Fibroblast of lung (primary cell): ENCODE results near the gene HEG1. TPM values are rescaled to one million over a fixed set of nuclear protein-coding genes. Genes with fewer than 3 reads are reported as not detected.
A peak's percentile ranks its signal among the peaks of the same experiment; 100 is the strongest.

Experiments used
- DNase-seq, 2 donors: peaks; one replicate each; pipeline versions ENCODE4 v3.0.0 to v3.0.0-alpha.2; 2010; ENCODE audit warnings: low read depth in 2 of 2
- H2AFZ ChIP-seq: 2 replicates; pipeline ENCODE4 v1.5.1; 2012; ENCODE audit warnings: low read length, control low read depth, inconsistent platforms
- H3K27ac ChIP-seq: 2 replicates; pipeline ENCODE4 v1.5.1; 2011; ENCODE audit warnings: low read length, control low read depth; ENCODE audit not compliant: insufficient read depth
- H3K27me3 ChIP-seq: 2 replicates; pipeline ENCODE4 v1.5.1; 2011; ENCODE audit warnings: mild to moderate bottlenecking, low read length; ENCODE audit not compliant: control insufficient read depth, insufficient read depth
- H3K36me3 ChIP-seq: 2 replicates; pipeline ENCODE4 v1.5.1; 2011; ENCODE audit warnings: low read length; ENCODE audit not compliant: control insufficient read depth, insufficient read depth
- H3K4me1 ChIP-seq: 2 replicates; pipeline ENCODE4 v1.5.1; 2011; ENCODE audit warnings: low read length; ENCODE audit not compliant: control insufficient read depth, insufficient read depth; ENCODE audit errors: extremely low read depth
- H3K4me2 ChIP-seq: 2 replicates; pipeline ENCODE4 v1.5.1; 2011; ENCODE audit warnings: low read length, control low read depth; ENCODE audit not compliant: insufficient read depth; ENCODE audit errors: extremely low read depth
- H3K4me3 ChIP-seq, 4 experiments: fragments of 200-600 bp in 1 of 4; sonication (generic) in 1 of 4; replicated peaks in 1 of 4; 2 replicates each; pipeline ENCODE4 v1.5.1; 2011 to 2016; ENCODE audit warnings: low read length in 4 of 4, low read depth in 3 of 4, mild to moderate bottlenecking in 3 of 4, control low read depth in 2 of 4, inconsistent platforms in 1 of 4, mixed read lengths in 1 of 4; ENCODE audit not compliant: insufficient read depth in 1 of 4; ENCODE audit errors: control extremely low read depth in 1 of 4
- H3K79me2 ChIP-seq: 2 replicates; pipeline ENCODE4 v1.5.1; 2012; ENCODE audit warnings: mild to moderate bottlenecking, low read length, inconsistent platforms; ENCODE audit not compliant: control insufficient read depth, insufficient read depth
- H3K9ac ChIP-seq: 2 replicates; pipeline ENCODE4 v1.5.1; 2011; ENCODE audit warnings: mild to moderate bottlenecking, low read length, control low read depth; ENCODE audit not compliant: insufficient read depth
- H3K9me3 ChIP-seq: 2 replicates; pipeline ENCODE4 v1.5.1; 2012; ENCODE audit warnings: low read depth, low read length; ENCODE audit not compliant: control insufficient read depth, insufficient read depth
- H4K20me1 ChIP-seq: 2 replicates; pipeline ENCODE4 v1.5.1; 2011; ENCODE audit warnings: low read length; ENCODE audit not compliant: control insufficient read depth, insufficient read depth; ENCODE audit errors: extremely low read depth
- EZH2 ChIP-seq: IDR thresholded peaks from 2 replicates; pipeline ENCODE4 v1.5.1; 2012; ENCODE audit warnings: low read length, control low read depth, mild to moderate bottlenecking; ENCODE audit errors: missing control alignments
- polyA plus RNA-seq, 2 donors: library from polyadenylated mRNA; depleted of rRNA in 1 of 2; stranded (reverse) in 1 of 2; unstranded in 1 of 2; fragments of >200 nt; gene quantifications; 2 replicates each; pipeline ENCODE4 v1.2.1, GENCODE V29; 2011 to 2012; ENCODE audit warnings: missing spikeins in 1 of 2
- total RNA-seq: library from RNA; depleted of rRNA; stranded (reverse); fragments of >200 nt; gene quantifications from 2 replicates; pipeline ENCODE4 v1.2.1, GENCODE V29; 2014
- TF ChIP-seq, protein P1 (sequence below), 2 donors: IDR thresholded peaks in 1 of 2; conservative IDR thresholded peaks in 1 of 2; 1 replicate in 1 of 2; 2 replicates in 1 of 2; pipeline ENCODE4 v1.5.1; 2011 to 2012; ENCODE audit warnings: low read length in 2 of 2, control low read depth in 1 of 2, inconsistent platforms in 1 of 2, low read depth in 1 of 2, mild to moderate bottlenecking in 1 of 2

Gene HEG1
- total and polyA plus RNA-seq, 2 donors (not counting 1 experiment from before 2014, with no cell fraction given) = 137 to 305 TPM

GRCh38 chr3:125059488-125060245 lies 3.9 kb upstream of the HEG1 start:
- Histone ChIP-seq H3K4me1 (peaks cover 31% of the 10 kb centered on the region), H3K79me2 (peaks cover 7% of the 10 kb centered on the region)
- DNase-seq = peak in 1 of 2 donors; percentile 50

DNA sequence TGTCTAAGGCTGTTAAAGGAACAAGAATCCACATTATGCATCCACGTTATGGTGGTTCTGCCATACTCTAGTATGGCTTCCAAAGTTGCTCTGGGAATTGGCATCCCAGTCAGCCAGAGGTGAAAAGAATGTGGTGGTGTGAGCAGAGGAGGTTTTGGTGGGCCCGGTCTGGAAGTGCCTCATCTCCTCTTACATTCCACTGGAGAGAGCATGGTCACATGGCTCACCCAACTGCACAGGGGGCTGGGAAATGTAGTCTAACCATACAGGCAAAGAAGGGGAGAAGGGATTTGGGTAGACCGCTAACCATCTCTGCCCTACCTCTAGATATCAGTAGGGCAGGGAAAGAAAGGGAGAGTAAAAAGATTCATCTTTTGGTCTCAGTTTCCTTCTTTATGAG lies 3.2 kb upstream of the HEG1 start:
- Histone ChIP-seq H4K20me1 (no peaks in the 10 kb centered on the region), H3K36me3 (no peaks in the 10 kb centered on the region), H3K79me2 (peaks cover 14% of the 10 kb centered on the region), H2AFZ (no peak overlapping the region), H3K4me1 (peaks cover 31% of the 10 kb centered on the region), H3K9me3 (no peaks in the 10 kb centered on the region), H3K4me2 (no peak overlapping the region), H3K9ac (no peak overlapping the region), H3K4me3 (no peak overlapping the region), H3K27me3 (no peaks in the 10 kb centered on the region), H3K27ac (no peak overlapping the region)
- DNase-seq = no peak
- TF ChIP-seq EZH2 = no peak
- TF ChIP-seq, protein P1, sequence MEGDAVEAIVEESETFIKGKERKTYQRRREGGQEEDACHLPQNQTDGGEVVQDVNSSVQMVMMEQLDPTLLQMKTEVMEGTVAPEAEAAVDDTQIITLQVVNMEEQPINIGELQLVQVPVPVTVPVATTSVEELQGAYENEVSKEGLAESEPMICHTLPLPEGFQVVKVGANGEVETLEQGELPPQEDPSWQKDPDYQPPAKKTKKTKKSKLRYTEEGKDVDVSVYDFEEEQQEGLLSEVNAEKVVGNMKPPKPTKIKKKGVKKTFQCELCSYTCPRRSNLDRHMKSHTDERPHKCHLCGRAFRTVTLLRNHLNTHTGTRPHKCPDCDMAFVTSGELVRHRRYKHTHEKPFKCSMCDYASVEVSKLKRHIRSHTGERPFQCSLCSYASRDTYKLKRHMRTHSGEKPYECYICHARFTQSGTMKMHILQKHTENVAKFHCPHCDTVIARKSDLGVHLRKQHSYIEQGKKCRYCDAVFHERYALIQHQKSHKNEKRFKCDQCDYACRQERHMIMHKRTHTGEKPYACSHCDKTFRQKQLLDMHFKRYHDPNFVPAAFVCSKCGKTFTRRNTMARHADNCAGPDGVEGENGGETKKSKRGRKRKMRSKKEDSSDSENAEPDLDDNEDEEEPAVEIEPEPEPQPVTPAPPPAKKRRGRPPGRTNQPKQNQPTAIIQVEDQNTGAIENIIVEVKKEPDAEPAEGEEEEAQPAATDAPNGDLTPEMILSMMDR (conservative IDR thresholded peaks at IDR 0.05 in 1 of 2, IDR thresholded peaks at IDR 0.05 in 1 of 2; ENCODE audit: low read depth in 1 of 2, low read length in 2 of 2) = no peak

More at GRCh38 chr3:125059488-125060245, 3.9 kb upstream of the HEG1 start:
- Histone ChIP-seq H3K4me3 (no peak overlapping the region), H2AFZ (no peak overlapping the region), H3K27ac (no peak overlapping the region), H3K9ac (no peak overlapping the region), H4K20me1 (no peaks in the 10 kb centered on the region), H3K4me2 (no peak overlapping the region), H3K9me3 (no peaks in the 10 kb centered on the region), H3K36me3 (no peaks in the 10 kb centered on the region), H3K27me3 (no peaks in the 10 kb centered on the region)
- no peak for TF ChIP-seq EZH2
- TF ChIP-seq, protein P1 (conservative IDR thresholded peaks at IDR 0.05 in 1 of 2, IDR thresholded peaks at IDR 0.05 in 1 of 2; ENCODE audit: low read depth in 1 of 2, low read length in 2 of 2) = no peak

DNA sequence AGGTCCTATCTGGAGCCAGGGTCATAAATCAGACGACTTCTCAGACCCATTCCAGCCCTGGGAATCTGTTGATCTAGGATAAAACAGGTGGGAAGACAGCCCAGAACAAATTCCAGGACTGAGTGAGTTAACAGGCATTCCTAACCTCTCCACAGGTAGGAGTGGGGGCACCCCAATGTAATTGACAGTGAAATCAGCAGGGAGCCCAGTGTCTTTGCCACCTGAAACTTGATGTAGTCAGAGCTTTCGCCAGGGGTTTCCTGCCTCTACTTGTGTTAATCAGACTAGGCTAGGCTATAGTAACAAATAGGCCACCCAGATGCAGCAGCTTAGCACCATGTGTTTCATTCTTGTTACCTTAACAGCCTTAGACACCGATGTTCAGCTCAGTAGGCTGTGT lies 2.7 kb upstream of the HEG1 start:
- H3K27ac ChIP-seq = no peak overlapping the region
- H4K20me1 ChIP-seq = no peaks in the 10 kb centered on the region
- H3K36me3 ChIP-seq = peaks cover 2% of the 10 kb centered on the region
- no peaks in the 10 kb centered on the region for H3K9me3 ChIP-seq
- peaks cover 18% of the 10 kb centered on the region for H3K79me2 ChIP-seq
- H2AFZ ChIP-seq = no peak overlapping the region
- no peaks in the 10 kb centered on the region for H3K27me3 ChIP-seq
- TF ChIP-seq, protein P1 (conservative IDR thresholded peaks at IDR 0.05 in 1 of 2, IDR thresholded peaks at IDR 0.05 in 1 of 2; ENCODE audit: low read depth in 1 of 2, low read length in 2 of 2) = no peak
- TF ChIP-seq EZH2 = no peak
- H3K4me2 ChIP-seq = no peak overlapping the region
- no peak for DNase-seq
- no peak overlapping the region for H3K9ac ChIP-seq
- H3K4me1 ChIP-seq = peaks cover 31% of the 10 kb centered on the region
- H3K4me3 ChIP-seq = no peak overlapping the region
